Small intestine (tissue), 16 donors: ENCODE results near the gene CDH9. TPM values are rescaled to one million over a fixed set of nuclear protein-coding genes. Genes with fewer than 3 reads are reported as not detected.

Experiments used
- DNase-seq, 2 donors: peaks; one replicate each; pipeline versions ENCODE4 v3.0.0 to v3.0.0-alpha.2; 2013
- FAIRE-seq: peaks from 2 replicates; lab custom pipeline; 2012; peaks lifted over from hg19 to GRCh38; lab: Jason Lieb, UNC
- H3K27ac ChIP-seq, 3 donors: one replicate each; pipeline ENCODE4 v1.5.1; 2013; ENCODE audit warnings: low read length in 2 of 3, mild to moderate bottlenecking in 2 of 3, control low read depth in 1 of 3, inconsistent platforms in 1 of 3, low read depth in 1 of 3, moderate library complexity in 1 of 3
- H3K27me3 ChIP-seq, 3 donors: one replicate each; pipeline ENCODE4 v1.6.1; 2013; ENCODE audit warnings: low read length in 3 of 3, inconsistent platforms in 1 of 3; ENCODE audit not compliant: control insufficient read depth in 3 of 3, insufficient read depth in 3 of 3
- H3K36me3 ChIP-seq, 3 donors: one replicate each; pipeline ENCODE4 v1.6.1; 2013; ENCODE audit warnings: low read length in 3 of 3, inconsistent platforms in 1 of 3, low read depth in 1 of 3, mild to moderate bottlenecking in 1 of 3, moderate library complexity in 1 of 3; ENCODE audit not compliant: control insufficient read depth in 3 of 3, insufficient read depth in 2 of 3
- H3K4me1 ChIP-seq, 3 donors: one replicate each; pipeline ENCODE4 v1.6.1; 2013; ENCODE audit warnings: low read length in 2 of 3, inconsistent platforms in 1 of 3, low read depth in 1 of 3, mild to moderate bottlenecking in 1 of 3, moderate library complexity in 1 of 3; ENCODE audit not compliant: control insufficient read depth in 3 of 3, insufficient read depth in 2 of 3
- H3K4me3 ChIP-seq, 3 donors: one replicate each; pipeline ENCODE4 v1.5.1; 2013; ENCODE audit warnings: low read length in 3 of 3, control low read depth in 1 of 3, inconsistent platforms in 1 of 3, low read depth in 1 of 3, mild to moderate bottlenecking in 1 of 3, moderate library complexity in 1 of 3
- H3K9me3 ChIP-seq, 2 donors: one replicate each; pipeline ENCODE4 v1.6.1; 2013; ENCODE audit warnings: low read depth in 1 of 2, low read length in 1 of 2; ENCODE audit not compliant: control insufficient read depth in 2 of 2, insufficient read depth in 1 of 2
- WGBS, 3 donors: extraction: QIAGEN DNeasy Blood & Tissue Kit; methylation state at CpG; one replicate each; pipeline ENCODE4 v1.1.7; 2013; 5-methylcytosine and 5-hydroxymethylcytosine counted together
- long read RNA-seq, 10 donors: transcript quantifications; one replicate each; lab custom pipeline, GENCODE V29; 2026
- polyA plus RNA-seq, 4 donors: library from polyadenylated mRNA; stranded (reverse) in 3 of 4; unstranded in 1 of 4; fragments of 200-250 nt in 3 of 4; fragments of 120-200 nt in 1 of 4; gene quantifications; one replicate each; pipeline versions ENCODE4 v1.2.1 to v1.2.3, GENCODE V29; 2013
- donor health status: healthy with polysubstance abuse.
- donor health status: control.
- donor health status: control.
- donor health status: Bipolar disorder and iron deficiency.
- donor health status: healthy.

The CDH9 gene
- 1 to 10 TPM in 1 of 4 donors, under 1 TPM in 1, not detected in 2; 0.39 to 3.5 TPM for polyA plus RNA-seq
- long read RNA-seq, donor 1, result 0 reads
- long read RNA-seq, donor 2, result 0 reads
- long read RNA-seq, donor 3, result 0 reads
- long read RNA-seq, donor 4, result 0 reads
- long read RNA-seq, donor 5, result 0 reads
- long read RNA-seq, donor 6, result 0 reads
- long read RNA-seq, donor 7, result 0 reads
- long read RNA-seq, donor 8, result 0 reads
- long read RNA-seq, donor 9, result 0 reads
- long read RNA-seq, donor 10, result 0 reads

GRCh38 chr5:27038476-27038875 is at the start of gene CDH9:
TSS of gene CDH9 (minus strand) at chr5:27038586. CDS start at chr5:26988333, 50,253 bp downstream.
- DNase-seq (no peak), FAIRE-seq (no peak)
- Histone ChIP-seq H3K27ac (no peak within 1 kb of the TSS), H3K27me3 (no peaks in the 10 kb centered on the region), H3K4me1 (no peaks in the 10 kb centered on the region), H3K9me3 (peaks cover 0 to 2% of the 10 kb centered on the region in 2 donors), H3K4me3 (no peak within 1 kb of the TSS), H3K36me3 (no peaks in the 10 kb centered on the region)
- WGBS, 3 donors, result 21 to 30% (median 27%) methylated on average over 12 of the region's 12 CpGs

- WGBS, 3 donors, result 32 to 49% (median 42%) methylated on average over 2 of the region's 2 CpGs
- no peaks in the 10 kb centered on the region for H3K4me1 ChIP-seq
- no peak for FAIRE-seq
- H3K9me3 ChIP-seq, result peaks cover 0 to 3% of the 10 kb centered on the region in 2 donors
- no peak overlapping the region for H3K27ac ChIP-seq
- H3K36me3 ChIP-seq, result no peaks in the 10 kb centered on the region
- no peak for DNase-seq
- no peaks in the 10 kb centered on the region for H3K27me3 ChIP-seq
- H3K4me3 ChIP-seq, result no peak overlapping the region
These were observed 49.4 kb upstream of the CDH9 start for GRCh38 chr5:27087747-27088146.

GRCh38 chr5:27083449-27084415 is 45.3 kb upstream of the CDH9 start:
- DNase-seq, result no peak
- no peak overlapping the region for H3K27ac ChIP-seq
- H3K9me3 ChIP-seq, result peaks cover 1 to 7% of the 10 kb centered on the region in 2 donors
- no peaks in the 10 kb centered on the region for H3K4me1 ChIP-seq
- H3K27me3 ChIP-seq, result no peaks in the 10 kb centered on the region
- H3K36me3 ChIP-seq, result no peaks in the 10 kb centered on the region
- no peak for FAIRE-seq
- no peak overlapping the region for H3K4me3 ChIP-seq
- 61 to 73% (median 66%) methylated on average over 7 of the region's 7 CpGs for WGBS, 3 donors

- no peak overlapping the region for H3K27ac ChIP-seq
- H3K4me1 ChIP-seq, result no peaks in the 10 kb centered on the region
- 17 to 64% (median 21%) methylated on average over 1 of the region's 1 CpG for WGBS, 3 donors
- no peaks in the 10 kb centered on the region for H3K36me3 ChIP-seq
- no peak for DNase-seq
- H3K27me3 ChIP-seq, result no peaks in the 10 kb centered on the region
- no peak overlapping the region for H3K4me3 ChIP-seq
- peaks cover 1 to 7% of the 10 kb centered on the region in 2 donors for H3K9me3 ChIP-seq
- no peak for FAIRE-seq
These were observed 41.8 kb upstream of the CDH9 start for GRCh38 chr5:27080147-27080546.

- Histone ChIP-seq H3K4me1 (no peaks in the 10 kb centered on the region), H3K9me3 (peaks cover 0 to 3% of the 10 kb centered on the region in 2 donors), H3K27me3 (no peaks in the 10 kb centered on the region), H3K27ac (no peak overlapping the region), H3K36me3 (no peaks in the 10 kb centered on the region), H3K4me3 (no peak overlapping the region)
- no peak for DNase-seq
- 55 to 76% (median 65%) methylated on average over 2 of the region's 2 CpGs for WGBS, 3 donors
- no peak for FAIRE-seq
These were observed 24.1 kb upstream of the CDH9 start for GRCh38 chr5:27062451-27062850.

- FAIRE-seq (no peak), DNase-seq (no peak)
- Histone ChIP-seq H3K9me3 (no peaks in the 10 kb centered on the region), H3K4me3 (no peak overlapping the region), H3K27ac (no peak overlapping the region), H3K4me1 (no peaks in the 10 kb centered on the region), H3K27me3 (no peaks in the 10 kb centered on the region), H3K36me3 (no peaks in the 10 kb centered on the region)
These were observed 10.1 kb upstream of the CDH9 start for GRCh38 chr5:27048510-27048909.

- WGBS, 3 donors, result 86 to 96% (median 95%) methylated on average over 1 of the region's 1 CpG
- FAIRE-seq, result no peak
- Histone ChIP-seq H3K4me1 (no peaks in the 10 kb centered on the region), H3K36me3 (no peaks in the 10 kb centered on the region), H3K27me3 (no peaks in the 10 kb centered on the region), H3K27ac (no peak overlapping the region), H3K4me3 (no peak overlapping the region), H3K9me3 (no peaks in the 10 kb centered on the region)
- DNase-seq, result no peak
These were observed 3.0 kb upstream of the CDH9 start for GRCh38 chr5:27041372-27041771.

GRCh38 chr5:27034565-27034964 is 3.8 kb downstream of the CDH9 start:
- H3K4me3 ChIP-seq, result no peak overlapping the region
- H3K9me3 ChIP-seq, result peaks cover 0 to 3% of the 10 kb centered on the region in 2 donors
- H3K36me3 ChIP-seq, result no peaks in the 10 kb centered on the region
- H3K27me3 ChIP-seq, result no peaks in the 10 kb centered on the region
- FAIRE-seq, result no peak
- DNase-seq, result no peak
- H3K4me1 ChIP-seq, result no peaks in the 10 kb centered on the region
- no peak overlapping the region for H3K27ac ChIP-seq
- 63 to 70% (median 70%) methylated on average over 1 of the region's 1 CpG for WGBS, 3 donors
